Astrocyte of the spinal cord (primary cell): ENCODE data around the gene STK11.

Experiments
- DNase-seq: peaks from one replicate; pipeline ENCODE4 v3.0.0; 2011; ENCODE audit warnings: low read depth, low spot score
- H3K4me3 ChIP-seq: 2 replicates; pipeline ENCODE4 v1.5.1; 2011; ENCODE audit warnings: low read depth, mild to moderate bottlenecking, low read length, moderate library complexity
- CTCF ChIP-seq: IDR thresholded peaks from 2 replicates; pipeline ENCODE4 v1.5.1; 2012; ENCODE audit warnings: low read depth, mild to moderate bottlenecking, low read length, inconsistent platforms
- in situ Hi-C: cut with HindIII; loops from 2 replicates; pipeline ENCODE4 v1.10.0; 2017; ENCODE audit warnings: low sequenced_read_pairs

The STK11 gene

DNA sequence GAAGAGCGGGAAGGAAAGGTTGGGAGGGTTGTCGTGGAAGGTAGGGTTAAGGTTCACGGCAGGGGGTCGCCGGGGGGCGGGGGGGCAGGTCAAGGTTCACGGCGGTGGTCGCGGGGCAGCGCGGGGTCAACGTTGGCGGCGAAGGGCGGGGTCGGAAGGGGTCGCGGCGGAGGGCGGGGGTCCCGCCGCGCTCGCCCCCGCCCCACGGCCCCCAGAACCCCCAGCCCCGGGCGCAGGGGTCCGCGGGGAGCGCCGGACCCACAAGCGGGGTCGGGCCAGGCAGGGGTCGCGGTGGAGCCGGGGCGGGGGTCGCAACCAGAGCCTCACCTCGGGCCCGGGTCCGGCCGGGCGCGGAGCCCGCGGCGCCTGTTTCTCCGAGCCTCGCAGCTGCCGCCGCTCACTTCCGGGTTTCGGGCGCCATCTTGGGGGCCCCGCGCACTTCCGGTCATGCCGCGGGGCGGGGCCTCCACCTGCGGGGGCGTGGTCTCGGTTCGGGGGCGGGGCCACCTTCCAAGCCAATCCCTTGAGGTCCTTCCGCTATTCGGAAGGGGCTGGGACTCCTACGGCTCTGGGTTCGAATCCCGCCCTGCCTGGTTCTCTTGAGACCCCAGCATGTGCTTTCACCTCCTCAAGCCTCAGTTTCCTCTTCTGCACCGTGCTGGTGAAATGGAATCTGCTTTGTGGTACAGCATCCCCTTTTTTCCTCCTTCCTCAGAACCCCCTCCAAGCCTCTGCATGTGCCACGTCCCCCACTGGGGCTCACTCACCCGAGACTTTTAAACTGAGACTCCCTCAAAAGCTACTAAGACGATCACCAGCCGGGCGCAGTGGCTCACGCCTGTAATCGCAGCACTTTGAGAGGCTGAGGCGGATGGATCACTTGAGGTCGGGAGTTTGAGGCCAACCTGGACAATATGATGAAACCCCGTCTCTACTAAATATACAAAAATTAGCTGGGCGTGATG is 31.5 kb upstream of the STK11 start, which contains the start of gene SBNO2:
SBNO2 (minus strand) TSS at position 424 of the 965 bp plus-strand sequence. CDS start 19,992 bp downstream, outside the sequence.
- TF ChIP-seq CTCF = no peak
- DNase-seq = peak; percentile 89
- peak within 1 kb of the TSS; percentile 68 for H3K4me3 ChIP-seq
- in situ Hi-C loops = no loop called here

GRCh38 chr19:1177322-1178114 is 28.1 kb upstream of the STK11 start:
- H3K4me3 ChIP-seq = no peak overlapping the region
- DNase-seq = peak; percentile 93
- in situ Hi-C loops = no loop called here
- peak; percentile 35 for TF ChIP-seq CTCF

GRCh38 chr19:1181606-1182005 is 24.0 kb upstream of the STK11 start:
- TF ChIP-seq CTCF = no peak
- no peak for DNase-seq
- in situ Hi-C loops = no loop called here
- H3K4me3 ChIP-seq = no peak overlapping the region

DNA sequence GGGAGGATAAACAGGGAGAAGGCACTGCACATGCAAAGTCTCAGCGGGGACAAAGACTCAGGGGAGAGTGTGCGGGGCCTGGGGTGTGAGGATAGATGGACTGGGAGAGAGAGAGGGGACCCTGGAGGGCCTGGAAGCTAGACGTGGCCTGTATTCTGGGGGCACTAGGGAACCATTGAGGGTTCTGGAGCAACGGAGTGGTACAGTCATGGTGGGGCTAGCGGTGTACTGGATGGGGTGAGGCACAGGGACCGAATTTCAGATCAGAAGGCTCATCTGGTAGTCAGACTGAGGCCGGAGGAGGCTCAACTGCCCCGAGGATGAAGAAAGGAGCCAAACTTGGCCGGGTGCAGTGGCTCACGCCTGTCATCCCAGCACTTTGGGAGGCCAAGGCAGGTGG is 23.5 kb upstream of the STK11 start:
- DNase-seq = no peak
- H3K4me3 ChIP-seq = no peak overlapping the region
- in situ Hi-C loops = no loop called here
- no peak for TF ChIP-seq CTCF

DNA sequence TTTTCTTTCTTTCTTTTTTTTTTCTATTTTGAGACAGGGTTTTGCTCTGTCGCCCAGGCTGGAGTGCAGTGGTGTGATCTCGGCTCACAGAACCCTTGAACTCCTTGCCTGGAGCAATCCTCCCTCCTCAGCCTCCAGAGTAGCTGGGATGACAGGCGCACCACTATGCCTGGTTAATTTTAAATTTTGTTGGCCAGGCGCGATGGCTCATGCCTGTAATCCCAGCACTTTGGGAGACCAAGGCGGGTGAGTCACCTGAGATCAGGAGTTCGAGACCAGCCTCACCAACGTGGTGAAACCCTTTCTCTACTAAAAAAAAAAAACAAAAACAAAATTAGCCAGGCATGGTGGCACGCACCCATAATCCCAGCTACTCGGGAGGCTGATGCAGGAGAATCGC is 22.9 kb upstream of the STK11 start:
- H3K4me3 ChIP-seq = no peak overlapping the region
- DNase-seq = no peak
- no peak for TF ChIP-seq CTCF
- in situ Hi-C loops = no loop called here

- H3K4me3 ChIP-seq = no peak overlapping the region
- no peak for DNase-seq
- no peak for TF ChIP-seq CTCF
- in situ Hi-C loops = no loop called here
Measured at GRCh38 chr19:1183543-1184172, 21.9 kb upstream of the STK11 start.
